ENCODE data around the gene PSMD12. TPM values are rescaled to one million over a fixed set of nuclear protein-coding genes. Genes with fewer than 3 reads are reported as not detected.
"Not testable (repeated sequence)": the region's sequence is repeated elsewhere in the genome, so short reads cannot be mapped to it uniquely, and the experiment has no call there.

Gene PSMD12
- total RNA-seq, 1 donor from 2014 or later, result 45.0 TPM

- TF ChIP-seq CTCF (IDR thresholded peaks at IDR 0.05; ENCODE audit: borderline replicate concordance), result no peak
- Histone ChIP-seq H3K27me3 (ENCODE audit: low read depth) (no peaks in the 10 kb centered on the region), H3K4me3 (no peak overlapping the region), H3K9me3 (replicated peaks) (no peaks in the 10 kb centered on the region), H3K36me3 (peaks cover 92% of the 10 kb centered on the region), H3K27ac (replicated peaks) (no peak overlapping the region), H3K4me1 (peaks cover 17% of the 10 kb centered on the region)
- DNase-seq, result no peak
- intact Hi-C loops (cut with micrococcal nuclease), result loop anchor here (10.0 kb wide), 1 partner anchor 128 kb away; no protein-coding TSS in a partner anchor
Measured at GRCh38 chr17:67353161-67353560, 13.2 kb downstream of the PSMD12 start.

- DNase-seq, result no peak
- no peak overlapping the region for H3K27ac ChIP-seq (replicated peaks)
- H3K36me3 ChIP-seq, result peaks cover 99% of the 10 kb centered on the region
- peaks cover 9% of the 10 kb centered on the region for H3K4me1 ChIP-seq
- intact Hi-C loops (cut with micrococcal nuclease), result no loop called here
- no peaks in the 10 kb centered on the region for H3K9me3 ChIP-seq (replicated peaks)
- H3K27me3 ChIP-seq (ENCODE audit: low read depth), result no peaks in the 10 kb centered on the region
- H3K4me3 ChIP-seq, result no peak overlapping the region
- no peak for TF ChIP-seq CTCF (IDR thresholded peaks at IDR 0.05; ENCODE audit: borderline replicate concordance)
Measured at GRCh38 chr17:67349420-67349819, 17.0 kb downstream of the PSMD12 start.

DNA sequence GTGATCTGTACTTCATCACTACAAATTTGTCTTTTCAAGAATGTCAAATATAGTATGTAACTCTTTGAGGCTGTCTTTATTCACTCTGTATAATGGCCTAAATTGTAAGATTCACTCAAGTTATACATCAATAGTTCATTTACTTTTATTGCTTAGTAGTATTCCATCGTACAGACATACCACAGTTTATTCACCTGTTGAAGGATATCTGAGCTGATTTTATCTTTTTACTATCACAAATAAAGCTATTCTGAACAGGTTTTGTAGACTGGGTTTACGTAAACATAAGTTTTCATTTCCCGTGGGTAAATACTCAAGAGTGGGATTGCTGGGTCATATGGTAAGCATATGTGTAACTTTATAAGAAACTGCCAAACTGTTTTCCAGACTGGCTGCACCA, 18.6 kb downstream of the PSMD12 start:
- intact Hi-C loops (cut with micrococcal nuclease), result no loop called here
- no peak for TF ChIP-seq CTCF (IDR thresholded peaks at IDR 0.05; ENCODE audit: borderline replicate concordance)
- Histone ChIP-seq H3K36me3 (peaks cover 100% of the 10 kb centered on the region), H3K9me3 (replicated peaks) (no peaks in the 10 kb centered on the region), H3K4me3 (no peak overlapping the region), H3K4me1 (peaks cover 3% of the 10 kb centered on the region), H3K27me3 (ENCODE audit: low read depth) (no peaks in the 10 kb centered on the region), H3K27ac (replicated peaks) (no peak overlapping the region)
- DNase-seq, result no peak

DNA sequence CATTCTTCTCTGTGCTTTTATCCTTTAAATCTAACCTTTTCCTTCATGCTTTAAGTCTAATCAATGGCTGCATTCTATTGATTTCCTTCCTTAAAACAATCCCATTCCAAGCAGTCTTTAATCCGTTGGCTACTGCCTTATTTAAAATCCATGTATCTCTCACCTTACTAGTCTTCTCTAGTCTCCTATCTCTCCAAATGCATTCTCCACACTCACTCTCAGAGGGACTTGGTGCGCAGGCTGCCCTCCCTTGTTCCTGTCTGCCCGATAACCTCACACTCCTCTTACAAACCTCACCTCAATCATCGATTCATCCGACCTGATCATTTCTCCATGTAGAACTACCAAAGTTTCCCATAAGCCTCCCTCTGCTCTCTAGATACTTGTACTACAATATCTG, 23.1 kb downstream of the PSMD12 start:
- DNase-seq, result no peak
- peaks cover 90% of the 10 kb centered on the region for H3K36me3 ChIP-seq
- no peak for TF ChIP-seq CTCF (IDR thresholded peaks at IDR 0.05; ENCODE audit: borderline replicate concordance)

GRCh38 chr17:67338353-67338752, 28.0 kb downstream of the PSMD12 start:
- intact Hi-C loops (cut with micrococcal nuclease); H3K4me3 ChIP-seq; H3K9me3 ChIP-seq (replicated peaks); DNase-seq; H3K4me1 ChIP-seq; H3K27ac ChIP-seq (replicated peaks); H3K27me3 ChIP-seq (ENCODE audit: low read depth): not testable (repeated sequence)
- H3K36me3 ChIP-seq, result peaks cover 42% of the 10 kb centered on the region

More for the DNA sequence above, 23.1 kb downstream of the PSMD12 start:
- H3K9me3 ChIP-seq (replicated peaks), result no peaks in the 10 kb centered on the region
- H3K4me1 ChIP-seq, result no peaks in the 10 kb centered on the region
- no peak overlapping the region for H3K27ac ChIP-seq (replicated peaks)
- intact Hi-C loops (cut with micrococcal nuclease), result no loop called here
- no peak overlapping the region for H3K4me3 ChIP-seq
- no peaks in the 10 kb centered on the region for H3K27me3 ChIP-seq (ENCODE audit: low read depth)

GRCh38 chr17:67336859-67337258, 29.5 kb downstream of the PSMD12 start:
- H3K9me3 ChIP-seq (replicated peaks), result no peaks in the 10 kb centered on the region
- no peak for DNase-seq
- H3K27ac ChIP-seq (replicated peaks), result no peak overlapping the region
- no peaks in the 10 kb centered on the region for H3K27me3 ChIP-seq (ENCODE audit: low read depth)
- H3K4me3 ChIP-seq, result no peak overlapping the region
- H3K36me3 ChIP-seq, result peaks cover 27% of the 10 kb centered on the region
- no peaks in the 10 kb centered on the region for H3K4me1 ChIP-seq
- intact Hi-C loops (cut with micrococcal nuclease), result no loop called here
- no peak for TF ChIP-seq CTCF (IDR thresholded peaks at IDR 0.05; ENCODE audit: borderline replicate concordance)
